Subcutaneous abdominal adipose tissue (tissue), 5 donors: ENCODE data around the gene AMN.

Experiments
- H3K27ac ChIP-seq: one replicate; pipeline ENCODE4 v1.7.0; 2013; ENCODE audit warnings: low read depth, mild to moderate bottlenecking, inconsistent platforms, low read length, moderate library complexity
- H3K27me3 ChIP-seq, 5 donors: one replicate each; pipeline ENCODE4 v1.7.0; 2013; ENCODE audit warnings: low read length in 5 of 5, inconsistent platforms in 1 of 5; ENCODE audit not compliant: control insufficient read depth in 5 of 5, insufficient read depth in 4 of 5
- H3K36me3 ChIP-seq, 5 donors: one replicate each; pipeline ENCODE4 v1.7.0; 2013; ENCODE audit warnings: low read length in 5 of 5; ENCODE audit not compliant: control insufficient read depth in 5 of 5, insufficient read depth in 5 of 5
- H3K4me1 ChIP-seq, 5 donors: one replicate each; pipeline ENCODE4 v1.7.0; 2013; ENCODE audit warnings: low read length in 5 of 5, mild to moderate bottlenecking in 3 of 5, moderate library complexity in 1 of 5; ENCODE audit not compliant: control insufficient read depth in 5 of 5, insufficient read depth in 5 of 5
- H3K4me3 ChIP-seq, 5 donors: one replicate each; pipeline ENCODE4 v1.7.0; 2013; ENCODE audit warnings: low read length in 5 of 5, low read depth in 1 of 5
- H3K9ac ChIP-seq, 5 donors: one replicate each; pipeline ENCODE4 v1.7.0; 2013; ENCODE audit warnings: low read length in 5 of 5, mild to moderate bottlenecking in 4 of 5, moderate library complexity in 3 of 5
- H3K9me3 ChIP-seq, 5 donors: one replicate each; pipeline ENCODE4 v1.7.0; 2013; ENCODE audit warnings: low read length in 5 of 5; ENCODE audit not compliant: control insufficient read depth in 5 of 5
- donor health status: healthy.
- donor health status: healthy.
- donor health status: healthy.
- donor health status: healthy.
- donor health status: healthy.

AMN gene

GRCh38 chr14:102911991-102912761 lies 10.3 kb upstream of the AMN start:
- Histone ChIP-seq H3K9ac (no peak overlapping the region), H3K4me3 (no peak overlapping the region), H3K36me3 (peaks cover 0 to 18% (median 7%) of the 10 kb centered on the region in 5 donors), H3K27me3 (no peaks in the 10 kb centered on the region), H3K9me3 (no peaks in the 10 kb centered on the region), H3K4me1 (peaks cover 0 to 30% (median 15%) of the 10 kb centered on the region in 5 donors), H3K27ac (no peak overlapping the region)

- H3K27ac ChIP-seq, result no peak overlapping the region
- no peaks in the 10 kb centered on the region for H3K9me3 ChIP-seq
- no peak overlapping the region for H3K4me3 ChIP-seq
- H3K9ac ChIP-seq, result no peak overlapping the region
- peaks cover 0 to 30% (median 15%) of the 10 kb centered on the region in 5 donors for H3K4me1 ChIP-seq
- H3K36me3 ChIP-seq, result peaks cover 0 to 7% (median 0%) of the 10 kb centered on the region in 5 donors
- no peaks in the 10 kb centered on the region for H3K27me3 ChIP-seq
Observed at GRCh38 chr14:102913341-102914211, 8.9 kb upstream of the AMN start.

- peaks cover 0 to 7% (median 0%) of the 10 kb centered on the region in 5 donors for H3K36me3 ChIP-seq
- peaks cover 0 to 28% (median 15%) of the 10 kb centered on the region in 5 donors for H3K4me1 ChIP-seq
- no peak overlapping the region for H3K9ac ChIP-seq
- H3K27me3 ChIP-seq, result no peaks in the 10 kb centered on the region
- H3K4me3 ChIP-seq, result no peak overlapping the region
- H3K27ac ChIP-seq, result no peak overlapping the region
- no peaks in the 10 kb centered on the region for H3K9me3 ChIP-seq
Observed at GRCh38 chr14:102914474-102915291, 7.8 kb upstream of the AMN start.

GRCh38 chr14:102915292-102916110 lies 7.0 kb upstream of the AMN start:
- Histone ChIP-seq H3K27me3 (no peaks in the 10 kb centered on the region), H3K4me3 (no peak overlapping the region), H3K36me3 (peaks cover 0 to 7% (median 0%) of the 10 kb centered on the region in 5 donors), H3K27ac (no peak overlapping the region), H3K4me1 (peaks cover 0 to 19% (median 15%) of the 10 kb centered on the region in 5 donors), H3K9me3 (no peaks in the 10 kb centered on the region), H3K9ac (no peak overlapping the region)

- Histone ChIP-seq H3K9ac (no peak overlapping the region), H3K9me3 (no peaks in the 10 kb centered on the region), H3K27ac (no peak overlapping the region)
Observed at GRCh38 chr14:102916347-102917055, 6.0 kb upstream of the AMN start.

GRCh38 chr14:102917056-102917385 lies 5.4 kb upstream of the AMN start:
- Histone ChIP-seq H3K4me1 (peaks cover 0 to 6% (median 2%) of the 10 kb centered on the region in 5 donors), H3K4me3 (no peak overlapping the region), H3K36me3 (peaks cover 0 to 2% (median 0%) of the 10 kb centered on the region in 5 donors), H3K9ac (no peak overlapping the region), H3K9me3 (no peaks in the 10 kb centered on the region), H3K27ac (no peak overlapping the region), H3K27me3 (peaks cover 0 to 2% (median under 1%) of the 10 kb centered on the region in 5 donors)

More at GRCh38 chr14:102916347-102917055, 6.0 kb upstream of the AMN start:
- Histone ChIP-seq H3K4me1 (peaks cover 0 to 11% (median 7%) of the 10 kb centered on the region in 5 donors), H3K36me3 (peaks cover 0 to 7% (median 0%) of the 10 kb centered on the region in 5 donors), H3K27me3 (no peaks in the 10 kb centered on the region), H3K4me3 (no peak overlapping the region)

GRCh38 chr14:102917469-102918211 lies 4.8 kb upstream of the AMN start:
- no peak overlapping the region for H3K4me3 ChIP-seq
- peaks cover 0 to 3% (median 1%) of the 10 kb centered on the region in 5 donors for H3K4me1 ChIP-seq
- no peak overlapping the region for H3K9ac ChIP-seq
- H3K27ac ChIP-seq, result no peak overlapping the region
- H3K36me3 ChIP-seq, result no peaks in the 10 kb centered on the region
- peaks cover 3 to 7% (median 4%) of the 10 kb centered on the region in 5 donors for H3K27me3 ChIP-seq
- H3K9me3 ChIP-seq, result no peaks in the 10 kb centered on the region

GRCh38 chr14:102918438-102918837 lies 4.0 kb upstream of the AMN start:
- no peaks in the 10 kb centered on the region for H3K9me3 ChIP-seq
- H3K9ac ChIP-seq, result no peak overlapping the region
- peaks cover 6 to 15% (median 10%) of the 10 kb centered on the region in 5 donors for H3K27me3 ChIP-seq
- H3K27ac ChIP-seq, result no peak overlapping the region
- H3K4me1 ChIP-seq, result peaks cover 0 to 11% (median 9%) of the 10 kb centered on the region in 5 donors
- H3K36me3 ChIP-seq, result no peaks in the 10 kb centered on the region
- no peak overlapping the region for H3K4me3 ChIP-seq
